Measurements from ENCODE around the gene TRIM33.
"Not testable (repeated sequence)": the region's sequence is repeated elsewhere in the genome, so short reads cannot be mapped to it uniquely, and the experiment has no call there.

TRIM33 gene

GRCh38 chr1:114379987-114380386 lies 131.0 kb downstream of the TRIM33 start:
- H3K27ac ChIP-seq (ENCODE audit: low read depth, low read length), result no peak overlapping the region

GRCh38 chr1:114379358-114379757 lies 131.6 kb downstream of the TRIM33 start:
- no peaks in the 10 kb centered on the region for H3K36me3 ChIP-seq (ENCODE audit: insufficient read depth, low read length)
- no peak overlapping the region for H3K27ac ChIP-seq (ENCODE audit: low read depth, low read length)
- WGBS, result 91% methylated on average over 2 of the region's 2 CpGs
- H3K9me3 ChIP-seq (ENCODE audit: insufficient read depth, low read depth, low read length), result peaks cover 33% of the 10 kb centered on the region
- no peaks in the 10 kb centered on the region for H3K4me1 ChIP-seq (ENCODE audit: insufficient read depth, low read length)
- no peaks in the 10 kb centered on the region for H3K27me3 ChIP-seq (ENCODE audit: insufficient read depth, low read length)
- H3K9ac ChIP-seq (ENCODE audit: low read depth, low read length), result no peak overlapping the region
- H3K4me3 ChIP-seq (ENCODE audit: low read length), result no peak overlapping the region

More at GRCh38 chr1:114379987-114380386, 131.0 kb downstream of the TRIM33 start:
- no peak overlapping the region for H3K4me3 ChIP-seq (ENCODE audit: low read length)
- no peaks in the 10 kb centered on the region for H3K4me1 ChIP-seq (ENCODE audit: insufficient read depth, low read length)
- no peaks in the 10 kb centered on the region for H3K27me3 ChIP-seq (ENCODE audit: insufficient read depth, low read length)
- H3K9me3 ChIP-seq (ENCODE audit: insufficient read depth, low read depth, low read length), result peaks cover 28% of the 10 kb centered on the region
- H3K36me3 ChIP-seq (ENCODE audit: insufficient read depth, low read length), result no peaks in the 10 kb centered on the region
- no peak overlapping the region for H3K9ac ChIP-seq (ENCODE audit: low read depth, low read length)

GRCh38 chr1:114377356-114377755 lies 133.6 kb downstream of the TRIM33 start:
- H3K9ac ChIP-seq (ENCODE audit: low read depth, low read length), result no peak overlapping the region
- H3K4me1 ChIP-seq (ENCODE audit: insufficient read depth, low read length), result no peaks in the 10 kb centered on the region
- no peaks in the 10 kb centered on the region for H3K27me3 ChIP-seq (ENCODE audit: insufficient read depth, low read length)
- no peak overlapping the region for H3K27ac ChIP-seq (ENCODE audit: low read depth, low read length)
- H3K4me3 ChIP-seq (ENCODE audit: low read length), result no peak overlapping the region
- H3K9me3 ChIP-seq (ENCODE audit: insufficient read depth, low read depth, low read length), result peaks cover 50% of the 10 kb centered on the region
- no peaks in the 10 kb centered on the region for H3K36me3 ChIP-seq (ENCODE audit: insufficient read depth, low read length)

DNA sequence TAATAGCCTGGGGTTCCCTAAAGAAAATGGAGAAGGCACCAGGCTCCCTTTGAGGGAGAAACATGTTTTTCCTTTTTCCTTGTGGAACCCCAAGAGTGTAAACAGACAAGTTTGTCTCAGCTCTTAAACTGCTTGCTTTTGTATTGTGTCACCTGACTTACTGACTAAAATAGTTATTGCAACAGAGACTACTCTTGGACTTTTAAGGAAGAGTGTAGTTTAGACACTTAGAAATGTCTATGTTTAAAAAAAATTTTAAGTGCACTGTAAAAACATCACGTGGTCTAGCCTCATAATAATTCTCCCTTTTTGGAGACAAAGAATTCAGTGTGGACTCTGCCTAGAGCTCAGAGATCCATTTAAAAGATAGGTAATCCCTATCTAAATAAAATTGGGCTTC lies 141.1 kb downstream of the TRIM33 start:
- H3K36me3 ChIP-seq (ENCODE audit: insufficient read depth, low read length), result no peaks in the 10 kb centered on the region
- no peaks in the 10 kb centered on the region for H3K27me3 ChIP-seq (ENCODE audit: insufficient read depth, low read length)
- H3K9ac ChIP-seq (ENCODE audit: low read depth, low read length), result no peak overlapping the region
- H3K4me3 ChIP-seq (ENCODE audit: low read length), result no peak overlapping the region
- WGBS, result 92% methylated on average over 1 of the region's 1 CpG
- H3K27ac ChIP-seq (ENCODE audit: low read depth, low read length), result no peak overlapping the region
- H3K9me3 ChIP-seq (ENCODE audit: insufficient read depth, low read depth, low read length), result peaks cover 22% of the 10 kb centered on the region
- peaks cover 10% of the 10 kb centered on the region for H3K4me1 ChIP-seq (ENCODE audit: insufficient read depth, low read length)

- not testable (repeated sequence) for H3K36me3 ChIP-seq (ENCODE audit: insufficient read depth, low read length)
- WGBS, result 90% methylated on average over 4 of the region's 5 CpGs
These were observed 141.6 kb downstream of the TRIM33 start for GRCh38 chr1:114369266-114369919.

DNA sequence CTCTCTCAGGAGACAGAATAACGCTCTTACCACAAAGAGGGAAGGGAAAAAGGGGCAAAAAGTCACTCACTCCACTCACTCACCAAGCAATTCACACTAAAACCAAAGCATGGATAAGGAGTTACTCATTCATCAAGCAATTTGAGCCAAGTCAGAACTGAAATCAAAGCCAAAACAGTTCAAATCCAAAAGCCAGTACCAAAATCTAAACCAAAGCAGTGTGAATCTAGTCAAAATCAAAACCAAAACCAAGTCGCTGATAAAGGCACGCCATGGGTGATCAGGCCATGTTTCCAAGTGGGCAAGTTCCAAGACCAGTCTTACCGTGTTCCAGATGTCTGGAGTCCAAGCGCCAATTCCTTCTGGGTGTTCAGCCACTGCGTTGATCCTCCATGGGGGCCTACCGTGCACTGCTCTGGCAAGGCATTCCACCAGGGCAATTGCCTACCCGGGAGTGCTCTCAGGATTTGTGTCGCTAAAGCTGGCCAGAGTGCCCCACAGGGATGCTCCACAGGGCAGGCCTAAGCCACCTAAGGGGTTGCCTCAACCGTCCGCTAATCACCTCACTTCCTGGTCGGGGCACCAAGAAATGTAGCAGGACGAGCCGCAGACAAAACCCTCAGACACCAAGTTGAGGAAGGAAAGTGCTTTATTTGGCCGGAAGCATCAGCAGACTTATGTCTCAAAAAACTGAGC lies 142.3 kb downstream of the TRIM33 start:
- Histone ChIP-seq H3K27ac (ENCODE audit: low read depth, low read length) (no peak overlapping the region), H3K36me3 (ENCODE audit: insufficient read depth, low read length) (no peaks in the 10 kb centered on the region), H3K9ac (ENCODE audit: low read depth, low read length) (no peak overlapping the region), H3K4me3 (ENCODE audit: low read length) (no peak overlapping the region), H3K9me3 (ENCODE audit: insufficient read depth, low read depth, low read length) (peaks cover 16% of the 10 kb centered on the region), H3K27me3 (ENCODE audit: insufficient read depth, low read length) (no peaks in the 10 kb centered on the region), H3K4me1 (ENCODE audit: insufficient read depth, low read length) (peaks cover 10% of the 10 kb centered on the region)
- 94% methylated on average over 14 of the region's 15 CpGs for WGBS

More at GRCh38 chr1:114369266-114369919, 141.6 kb downstream of the TRIM33 start:
- H3K9me3 ChIP-seq (ENCODE audit: insufficient read depth, low read depth, low read length), result peaks cover 17% of the 10 kb centered on the region
- H3K27me3 ChIP-seq (ENCODE audit: insufficient read depth, low read length); H3K4me3 ChIP-seq (ENCODE audit: low read length); H3K9ac ChIP-seq (ENCODE audit: low read depth, low read length); H3K4me1 ChIP-seq (ENCODE audit: insufficient read depth, low read length); H3K27ac ChIP-seq (ENCODE audit: low read depth, low read length): not testable (repeated sequence)

GRCh38 chr1:114367810-114368209 lies 143.2 kb downstream of the TRIM33 start:
- 90% methylated on average over 2 of the region's 2 CpGs for WGBS
- Histone ChIP-seq H3K9ac (ENCODE audit: low read depth, low read length) (no peak overlapping the region), H3K4me1 (ENCODE audit: insufficient read depth, low read length) (peaks cover 10% of the 10 kb centered on the region), H3K9me3 (ENCODE audit: insufficient read depth, low read depth, low read length) (peaks cover 17% of the 10 kb centered on the region), H3K27me3 (ENCODE audit: insufficient read depth, low read length) (no peaks in the 10 kb centered on the region), H3K27ac (ENCODE audit: low read depth, low read length) (no peak overlapping the region), H3K36me3 (ENCODE audit: insufficient read depth, low read length) (no peaks in the 10 kb centered on the region), H3K4me3 (ENCODE audit: low read length) (no peak overlapping the region)

DNA sequence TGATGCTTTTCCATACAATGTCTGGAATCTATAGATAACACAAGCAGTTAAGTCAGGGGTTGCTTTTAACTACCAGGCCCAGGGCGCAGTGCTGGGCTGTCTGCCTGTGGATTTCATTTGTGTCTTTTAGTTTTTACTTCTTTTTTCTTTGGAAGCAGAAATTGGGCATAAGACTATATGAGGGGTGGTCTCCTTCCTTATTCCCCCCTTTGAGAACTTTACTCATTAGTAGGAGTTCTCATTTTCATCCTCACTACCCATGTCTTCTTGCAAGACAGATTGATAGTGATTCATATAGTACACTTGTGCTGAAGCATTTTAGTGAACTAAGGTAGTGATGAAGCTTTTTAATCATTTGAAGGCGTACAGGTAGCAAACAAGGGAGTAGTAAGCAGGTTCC lies 147.8 kb downstream of the TRIM33 start:
- not testable (repeated sequence) for H3K4me1 ChIP-seq (ENCODE audit: insufficient read depth, low read length); H3K27me3 ChIP-seq (ENCODE audit: insufficient read depth, low read length); H3K27ac ChIP-seq (ENCODE audit: low read depth, low read length); H3K9ac ChIP-seq (ENCODE audit: low read depth, low read length); H3K4me3 ChIP-seq (ENCODE audit: low read length); H3K36me3 ChIP-seq (ENCODE audit: insufficient read depth, low read length)
- WGBS, result 100% methylated on average over 1 of the region's 2 CpGs
- peaks cover 20% of the 10 kb centered on the region for H3K9me3 ChIP-seq (ENCODE audit: insufficient read depth, low read depth, low read length)

DNA sequence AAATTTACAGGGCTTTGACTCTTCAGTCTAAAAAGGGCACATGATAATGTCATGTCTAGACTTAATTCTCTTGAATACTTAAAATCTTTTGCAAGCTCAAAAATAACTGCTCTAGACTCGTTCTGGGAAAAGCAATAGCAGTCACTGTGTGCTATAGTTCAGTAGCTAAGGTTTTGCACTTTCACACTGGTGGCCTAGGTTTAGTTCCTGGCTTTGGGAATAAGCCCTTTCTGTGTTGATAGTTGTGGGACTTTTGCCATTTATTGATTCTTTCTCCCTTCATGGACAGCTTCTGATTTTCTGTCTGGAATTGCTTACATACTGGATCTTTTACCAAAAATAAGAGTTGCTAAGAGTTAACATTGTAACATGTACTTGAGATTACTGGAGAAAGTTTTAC lies 151.2 kb downstream of the TRIM33 start:
- Histone ChIP-seq H3K27ac (ENCODE audit: low read depth, low read length) (no peak overlapping the region), H3K9ac (ENCODE audit: low read depth, low read length) (no peak overlapping the region), H3K36me3 (ENCODE audit: insufficient read depth, low read length) (no peaks in the 10 kb centered on the region), H3K9me3 (ENCODE audit: insufficient read depth, low read depth, low read length) (peaks cover 20% of the 10 kb centered on the region), H3K27me3 (ENCODE audit: insufficient read depth, low read length) (no peaks in the 10 kb centered on the region), H3K4me3 (ENCODE audit: low read length) (no peak overlapping the region), H3K4me1 (ENCODE audit: insufficient read depth, low read length) (no peaks in the 10 kb centered on the region)
- 86% methylated on average over 1 of the region's 1 CpG for WGBS

DNA sequence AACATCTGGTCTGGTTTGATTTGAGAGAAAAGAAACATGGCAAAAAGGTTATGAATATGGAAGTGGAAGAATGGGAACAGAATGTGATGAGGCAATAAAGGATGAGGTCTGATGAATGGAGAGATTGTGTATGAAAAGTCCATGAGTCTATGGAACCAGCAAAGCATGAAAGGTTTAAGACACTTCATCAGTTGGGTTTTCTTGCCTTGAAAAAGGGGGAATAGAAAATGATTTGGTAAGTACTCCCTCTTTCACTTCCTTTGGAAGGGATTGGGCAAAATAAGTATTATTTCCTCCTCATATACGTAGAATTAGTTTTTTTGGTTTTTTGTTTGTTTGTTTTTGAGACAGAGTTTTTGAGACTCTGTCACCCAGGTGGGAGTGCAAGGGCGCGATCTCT lies 155.8 kb downstream of the TRIM33 start:
- Histone ChIP-seq H3K4me3 (ENCODE audit: low read length) (no peak overlapping the region), H3K27ac (ENCODE audit: low read depth, low read length) (no peak overlapping the region), H3K36me3 (ENCODE audit: insufficient read depth, low read length) (no peaks in the 10 kb centered on the region), H3K9me3 (ENCODE audit: insufficient read depth, low read depth, low read length) (no peaks in the 10 kb centered on the region), H3K4me1 (ENCODE audit: insufficient read depth, low read length) (peaks cover 6% of the 10 kb centered on the region; the same call in 1 of the 2 replicates), H3K27me3 (ENCODE audit: insufficient read depth, low read length) (no peaks in the 10 kb centered on the region), H3K9ac (ENCODE audit: low read depth, low read length) (no peak overlapping the region)
- over 99% methylated on average over 3 of the region's 3 CpGs for WGBS

GRCh38 chr1:114353262-114353661 lies 157.7 kb downstream of the TRIM33 start:
- H3K4me1 ChIP-seq (ENCODE audit: insufficient read depth, low read length), result peaks cover 6% of the 10 kb centered on the region; the same call in 1 of the 2 replicates
- no peak overlapping the region for H3K9ac ChIP-seq (ENCODE audit: low read depth, low read length)
- H3K27ac ChIP-seq (ENCODE audit: low read depth, low read length), result no peak overlapping the region
- H3K36me3 ChIP-seq (ENCODE audit: insufficient read depth, low read length), result no peaks in the 10 kb centered on the region
- WGBS, result 46% methylated on average over 4 of the region's 4 CpGs
- no peaks in the 10 kb centered on the region for H3K27me3 ChIP-seq (ENCODE audit: insufficient read depth, low read length)
- H3K4me3 ChIP-seq (ENCODE audit: low read length), result no peak overlapping the region
- H3K9me3 ChIP-seq (ENCODE audit: insufficient read depth, low read depth, low read length), result no peaks in the 10 kb centered on the region
